ENCODE results near the gene LCAT.

Gene LCAT

DNA sequence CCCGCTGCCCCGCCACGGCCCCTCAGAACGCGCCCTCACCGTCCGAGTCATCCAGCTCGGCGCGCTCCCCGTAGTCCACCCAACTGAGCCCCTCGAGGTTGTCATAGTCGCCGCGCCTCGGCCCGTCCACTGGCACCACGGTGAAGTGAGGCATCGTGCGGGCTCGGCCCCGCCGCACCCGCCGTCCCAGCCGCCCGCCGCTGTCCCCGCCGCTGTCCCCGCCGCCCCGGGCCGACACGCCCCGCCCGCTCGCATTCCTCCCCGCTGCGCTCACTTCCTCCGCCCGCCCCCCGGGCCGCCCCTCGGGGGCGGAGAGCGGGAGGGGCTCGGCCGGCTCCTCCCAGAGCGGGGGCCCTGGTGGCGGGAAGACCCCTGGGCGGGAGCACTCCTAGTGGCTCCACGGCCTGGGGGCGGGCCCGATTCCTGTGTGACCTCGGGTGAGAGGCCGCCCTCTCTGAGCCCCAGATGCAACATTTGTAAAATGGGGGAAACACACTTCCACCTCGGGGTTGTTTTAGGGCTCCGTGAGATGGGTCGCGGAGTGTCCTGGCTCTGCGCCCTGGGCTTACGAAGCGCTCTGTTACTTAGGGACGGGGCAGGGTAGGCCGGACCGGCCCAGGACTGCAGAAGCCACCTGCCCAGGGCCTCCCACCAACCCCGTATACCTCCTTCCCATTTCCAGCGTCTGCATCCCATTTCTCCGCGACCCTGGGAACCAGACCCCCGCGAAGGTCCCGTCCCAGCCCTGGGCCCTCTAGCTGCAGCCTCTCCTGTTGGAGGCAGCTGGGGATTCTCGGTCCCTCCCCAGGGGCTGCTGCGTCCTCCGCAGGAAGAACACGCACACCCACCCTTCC, 24.7 kb upstream of the LCAT start, which contains the start of gene SLC12A4:
Gene SLC12A4 (minus strand): TSS at position 238 of the 854 bp plus-strand sequence. CDS start 84 bp downstream, at position 154.
- peak; percentile 95 for DNase-seq (ENCODE audit: low read depth)

DNA sequence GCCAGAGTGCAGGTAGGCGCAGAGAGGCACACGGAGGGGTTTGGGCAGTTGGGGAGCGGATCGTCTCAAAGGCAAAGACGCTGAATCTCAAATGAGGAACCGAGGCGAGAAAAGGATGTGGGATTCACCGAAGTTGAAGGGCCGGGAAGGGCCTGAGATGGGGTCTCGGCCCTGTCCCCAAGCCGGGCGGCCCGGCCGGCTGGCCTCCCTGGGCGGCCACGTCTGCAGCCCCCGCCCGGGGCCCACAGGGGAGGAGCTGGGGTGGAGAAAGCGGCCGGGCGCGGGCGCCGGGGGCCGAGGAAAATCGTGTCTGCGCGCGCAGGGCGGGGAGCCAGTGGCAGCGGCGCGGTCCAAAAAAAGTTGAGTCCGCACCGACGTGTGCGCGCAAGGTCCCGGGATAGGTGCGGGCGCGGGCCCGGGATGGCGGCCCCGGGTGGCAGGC, 24.1 kb upstream of the LCAT start:
- peak; percentile 27 for DNase-seq (ENCODE audit: low read depth)

DNA sequence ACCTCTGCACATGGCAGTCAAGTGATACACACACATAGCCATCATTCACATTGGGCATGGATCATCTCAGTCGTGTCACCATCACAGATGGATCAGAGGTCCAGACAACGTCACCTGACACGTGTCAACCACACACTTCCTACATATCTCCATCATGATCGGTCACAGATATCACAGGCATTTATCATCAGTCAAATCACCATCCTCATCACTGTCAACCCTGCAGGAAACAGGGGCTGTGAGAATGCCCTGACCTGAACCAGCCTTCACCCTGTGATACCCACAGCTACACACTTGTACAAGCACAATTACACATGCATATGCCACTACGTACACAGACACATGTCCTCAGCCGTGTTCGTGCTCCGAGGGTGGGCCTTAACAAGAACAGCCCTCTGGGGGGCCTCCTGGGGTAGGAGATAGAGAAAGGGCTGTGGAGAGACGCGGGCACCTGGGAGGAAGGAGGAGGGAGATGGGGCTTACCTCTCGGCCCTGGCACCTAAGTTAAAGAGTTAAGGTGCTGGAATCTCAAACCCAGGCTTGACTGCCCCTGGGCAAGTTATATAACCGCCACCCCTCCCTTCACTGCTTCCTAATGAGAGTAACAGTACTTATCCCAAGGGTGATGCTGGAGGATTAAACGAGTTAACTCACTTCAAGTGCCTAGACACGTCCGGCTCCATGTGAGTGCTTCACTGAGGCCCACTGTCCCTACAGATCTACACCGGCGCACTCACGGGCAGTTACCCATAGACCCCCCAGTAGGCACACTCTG, 23.4 kb upstream of the LCAT start:
- no peak for DNase-seq (ENCODE audit: low read depth)

DNA sequence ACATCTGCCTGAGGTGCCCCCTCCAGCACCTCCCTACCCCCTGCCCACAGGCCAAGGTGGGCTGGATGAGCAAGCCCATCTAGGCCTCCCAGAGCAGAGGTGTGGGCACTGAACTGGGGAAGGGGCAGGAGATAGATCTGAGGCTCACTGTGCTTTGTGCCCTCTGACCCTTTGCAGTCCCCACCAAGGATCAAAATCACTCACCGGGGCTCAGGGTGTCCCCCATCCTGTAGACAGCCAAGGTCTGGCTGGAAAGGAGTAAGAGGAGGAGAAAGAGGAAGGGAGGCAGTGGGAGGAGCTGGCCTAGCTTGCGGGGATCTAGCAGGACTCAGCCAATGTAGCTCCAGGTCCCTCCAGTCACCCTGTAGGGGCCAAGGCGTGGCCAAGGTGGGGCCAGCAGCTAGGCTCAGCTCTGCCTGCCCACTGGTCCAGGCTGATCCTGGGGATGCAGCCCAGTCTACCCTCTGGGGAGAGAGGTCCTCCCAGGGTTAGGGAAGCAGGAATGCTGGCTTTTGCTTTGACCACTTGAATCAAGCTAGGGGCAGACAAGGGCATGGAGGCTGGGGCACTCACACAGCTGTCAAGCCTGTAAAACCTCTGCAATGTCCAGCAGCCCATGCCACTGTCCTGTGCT, 22.7 kb upstream of the LCAT start:
- no peak for DNase-seq (ENCODE audit: low read depth)

DNA sequence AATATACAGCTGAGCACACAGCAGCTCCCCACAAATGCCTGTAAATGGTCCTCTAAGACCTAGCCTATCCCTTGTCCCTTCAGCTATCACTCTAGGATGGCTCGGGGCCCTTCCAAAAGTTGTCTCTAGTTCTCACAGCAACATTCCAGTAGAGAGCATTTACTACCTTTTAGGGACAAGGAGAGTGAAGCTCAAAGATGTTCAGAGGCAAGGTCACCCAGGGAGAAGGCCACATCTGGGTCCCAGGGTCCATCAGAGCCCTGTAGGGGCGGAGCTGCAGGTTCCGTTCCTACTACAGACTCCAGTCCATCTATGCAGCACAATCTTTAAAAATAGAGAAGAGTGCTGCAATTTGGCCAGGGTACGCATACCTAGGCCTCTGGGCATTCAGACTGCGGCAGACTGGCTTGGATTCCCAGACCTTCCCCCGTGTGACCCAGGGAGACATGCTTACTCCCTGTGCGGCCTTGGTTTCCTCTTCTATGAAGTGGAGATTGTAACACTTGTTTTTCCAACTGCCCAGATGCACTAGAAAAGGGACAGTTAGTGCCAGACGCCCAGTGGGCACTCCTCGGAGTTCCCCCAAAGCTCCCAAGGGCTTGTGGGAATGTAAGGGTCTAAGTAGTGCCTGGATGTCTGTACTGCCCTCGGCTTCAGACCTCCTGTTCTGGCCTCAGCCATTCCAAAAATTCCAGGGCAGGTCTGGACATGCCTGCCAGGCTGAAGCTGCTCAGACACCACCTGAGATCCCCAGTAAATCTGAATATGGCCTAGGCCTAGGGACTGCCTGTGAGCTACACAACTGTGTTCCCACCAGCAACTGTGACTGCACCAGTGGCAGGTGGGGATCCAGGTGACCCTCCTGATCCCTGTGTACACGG, 22.0 kb upstream of the LCAT start:
- DNase-seq (ENCODE audit: low read depth): no peak

DNA sequence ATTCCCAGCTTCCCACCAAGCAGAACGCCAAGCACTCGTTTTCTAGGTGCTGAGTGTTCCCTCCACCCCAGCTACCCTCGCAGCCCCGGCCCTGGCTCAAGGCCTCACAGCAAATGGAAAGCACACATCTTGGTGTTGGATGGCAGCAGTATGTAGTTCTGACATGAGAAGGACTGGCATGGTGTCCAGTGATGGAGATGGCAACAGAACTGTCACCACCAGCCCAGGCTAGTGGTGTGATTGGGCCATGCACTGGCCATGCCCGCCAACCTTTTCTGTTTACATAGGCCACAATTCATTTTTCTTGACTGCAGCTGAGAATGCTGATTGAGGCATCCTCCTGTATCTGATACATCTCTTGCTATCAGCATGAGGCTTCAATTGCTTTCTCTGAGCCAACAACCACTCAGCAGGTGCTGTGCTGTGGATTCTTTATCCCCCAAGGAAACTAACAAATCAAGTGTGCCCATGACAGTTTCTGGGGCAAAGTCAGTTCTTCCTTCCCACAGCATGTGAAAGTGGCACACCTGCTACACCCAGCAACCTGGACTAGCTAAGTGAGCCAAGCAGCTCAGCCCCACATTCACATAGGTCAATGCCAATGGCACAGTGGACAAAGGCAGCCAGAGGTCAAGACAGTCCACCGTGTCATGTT, 20.7 kb upstream of the LCAT start:
- DNase-seq (ENCODE audit: low read depth): no peak

DNA sequence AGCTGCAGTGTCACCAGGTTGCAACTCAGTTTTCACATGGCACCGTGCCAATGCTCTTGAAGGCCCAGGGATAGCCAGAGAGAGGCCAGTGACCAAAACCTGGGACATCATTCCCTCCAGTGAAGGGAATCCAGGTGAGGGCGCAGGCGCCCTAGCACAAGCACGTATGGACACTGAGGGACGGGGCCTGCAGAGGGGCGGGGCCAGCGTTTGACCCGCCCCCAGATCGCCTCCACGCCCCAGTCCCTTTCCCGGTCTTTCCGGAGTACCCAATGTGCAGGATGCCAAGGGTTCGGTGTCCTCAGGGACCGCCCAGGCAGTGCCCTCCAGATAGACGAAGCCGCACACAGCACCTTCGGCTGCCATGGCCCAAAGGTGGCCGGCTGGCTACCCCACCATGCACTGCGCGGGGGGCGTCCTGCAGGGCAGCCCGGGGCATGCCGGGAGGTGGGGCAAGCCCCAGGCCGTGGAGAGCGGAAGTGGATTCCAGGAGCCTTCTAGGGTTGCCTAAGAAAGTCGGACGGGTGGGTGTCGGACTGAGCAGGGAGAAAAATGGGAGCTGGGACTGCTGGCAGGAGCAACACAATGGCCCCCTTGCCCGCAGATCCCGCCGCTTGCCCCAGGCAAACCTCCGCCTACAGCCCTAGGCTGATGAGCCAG, 19.9 kb upstream of the LCAT start:
- DNase-seq (ENCODE audit: low read depth): no peak

DNA sequence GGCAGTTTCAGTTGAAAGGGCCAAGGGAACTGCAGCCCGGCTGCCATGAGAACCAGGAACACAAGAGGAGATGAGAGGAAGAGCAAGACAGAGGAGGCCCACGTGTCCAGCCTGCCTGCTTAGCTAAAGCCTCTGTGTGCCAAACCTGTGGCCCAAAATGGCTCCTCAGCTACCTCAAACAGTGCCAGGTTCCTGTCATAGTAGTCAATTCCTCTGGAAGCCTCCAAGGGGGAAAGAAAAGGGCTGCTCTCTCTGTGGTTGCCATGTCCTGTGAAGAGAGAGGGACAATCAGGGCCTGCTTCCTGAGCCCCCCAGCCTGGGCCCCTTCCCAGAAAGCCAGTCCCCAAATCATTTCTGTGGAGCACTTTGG, 19.4 kb upstream of the LCAT start:
- no peak for DNase-seq (ENCODE audit: low read depth)

DNA sequence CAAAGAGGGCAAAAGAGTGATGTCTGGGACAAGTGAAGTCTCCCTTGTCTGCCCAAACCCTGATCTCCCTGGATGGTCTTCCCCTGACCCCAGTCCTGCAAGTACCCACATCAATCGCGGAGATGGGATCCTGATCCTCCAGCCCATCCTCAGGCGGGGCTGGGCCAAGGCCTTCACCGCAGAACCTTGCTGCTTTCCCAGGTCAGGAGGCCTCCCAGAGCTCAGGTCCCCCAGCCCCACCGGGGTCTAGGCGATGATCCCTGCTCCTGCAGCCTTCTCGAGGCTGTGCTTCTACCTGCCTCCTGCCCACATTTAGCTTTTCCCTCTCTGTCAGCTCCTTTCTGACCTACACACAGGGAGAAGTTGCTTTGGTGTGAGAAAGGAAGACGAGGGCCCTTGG, 18.2 kb upstream of the LCAT start:
- DNase-seq (ENCODE audit: low read depth): no peak

DNA sequence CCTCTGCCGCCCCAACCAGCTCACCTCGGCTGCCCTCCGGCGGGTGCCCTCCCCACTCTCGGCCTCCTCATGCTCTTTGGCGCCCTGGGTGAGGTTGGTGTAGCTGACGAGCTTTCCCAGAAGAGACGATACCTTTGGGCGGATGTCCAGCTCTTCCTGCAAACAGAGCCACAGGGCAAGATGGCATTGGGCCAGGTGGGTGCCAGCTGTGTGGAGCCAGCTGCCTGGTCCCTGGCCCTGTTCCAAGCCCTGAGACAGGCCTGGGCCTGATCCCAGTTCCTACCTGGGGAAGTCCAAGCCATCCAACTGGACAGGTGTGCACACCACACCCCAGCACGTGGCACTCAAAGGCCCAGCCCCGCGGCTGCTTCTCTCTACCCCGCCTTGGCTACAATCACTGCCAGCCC, 17.6 kb upstream of the LCAT start:
- no peak for DNase-seq (ENCODE audit: low read depth)

DNA sequence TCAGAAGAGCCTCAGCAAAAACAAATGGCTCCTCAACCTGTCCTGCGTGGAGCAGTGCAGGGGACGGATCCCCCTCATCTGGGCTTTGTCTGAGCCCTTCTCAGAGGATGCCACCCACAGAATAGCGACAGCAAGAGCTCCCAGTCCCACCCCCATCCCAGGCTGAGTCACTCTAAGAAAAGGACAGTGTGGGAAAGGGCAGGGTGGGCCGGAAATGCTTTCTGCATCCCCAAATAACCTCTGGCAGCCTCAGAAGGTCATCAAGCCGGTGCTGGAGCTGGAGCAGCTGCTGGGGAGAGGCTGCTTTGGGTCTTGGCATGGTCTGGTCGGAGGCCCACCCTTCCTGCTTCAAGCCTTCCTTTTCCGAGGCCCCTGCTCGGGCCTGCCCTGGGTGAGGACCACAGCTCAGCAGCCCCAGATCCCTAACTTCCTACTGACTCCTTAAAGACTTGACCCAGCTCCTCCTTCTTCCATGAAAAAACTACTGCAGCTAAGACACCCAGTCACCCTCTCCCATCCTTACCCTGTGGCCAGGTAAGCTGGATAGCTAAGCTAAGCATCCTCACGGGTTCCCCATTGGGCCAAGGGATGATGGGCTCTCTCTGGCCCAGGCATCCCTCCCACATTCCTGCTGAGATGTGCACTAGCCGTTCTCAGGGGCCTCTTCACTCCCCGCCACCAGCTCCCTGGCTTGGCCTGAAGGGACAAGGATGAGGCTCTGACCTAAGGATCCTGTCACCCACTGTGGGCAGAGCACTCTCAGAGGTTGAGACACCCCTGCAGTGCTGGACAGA, 15.8 kb upstream of the LCAT start:
- no peak for DNase-seq (ENCODE audit: low read depth)

DNA sequence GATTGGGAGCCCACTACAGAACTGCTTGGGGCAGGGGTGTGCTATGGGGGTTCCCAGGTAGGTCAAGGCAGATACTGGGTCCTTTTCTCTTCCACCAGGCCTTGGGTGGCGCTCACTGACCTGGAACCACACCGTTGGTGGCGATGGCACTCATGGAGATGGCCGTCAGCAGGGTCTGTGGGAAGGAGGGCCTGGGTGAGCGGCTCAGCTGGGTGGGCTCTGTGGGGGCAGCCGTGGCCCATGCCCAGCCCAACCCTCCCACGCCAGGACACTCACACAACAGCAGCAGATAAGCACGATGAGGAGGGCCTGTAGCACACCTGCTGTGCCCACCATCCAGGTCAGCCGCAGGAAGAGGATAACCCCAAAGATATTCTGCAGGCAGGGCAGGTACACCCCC, 13.7 kb upstream of the LCAT start:
- DNase-seq (ENCODE audit: low read depth): no peak

DNA sequence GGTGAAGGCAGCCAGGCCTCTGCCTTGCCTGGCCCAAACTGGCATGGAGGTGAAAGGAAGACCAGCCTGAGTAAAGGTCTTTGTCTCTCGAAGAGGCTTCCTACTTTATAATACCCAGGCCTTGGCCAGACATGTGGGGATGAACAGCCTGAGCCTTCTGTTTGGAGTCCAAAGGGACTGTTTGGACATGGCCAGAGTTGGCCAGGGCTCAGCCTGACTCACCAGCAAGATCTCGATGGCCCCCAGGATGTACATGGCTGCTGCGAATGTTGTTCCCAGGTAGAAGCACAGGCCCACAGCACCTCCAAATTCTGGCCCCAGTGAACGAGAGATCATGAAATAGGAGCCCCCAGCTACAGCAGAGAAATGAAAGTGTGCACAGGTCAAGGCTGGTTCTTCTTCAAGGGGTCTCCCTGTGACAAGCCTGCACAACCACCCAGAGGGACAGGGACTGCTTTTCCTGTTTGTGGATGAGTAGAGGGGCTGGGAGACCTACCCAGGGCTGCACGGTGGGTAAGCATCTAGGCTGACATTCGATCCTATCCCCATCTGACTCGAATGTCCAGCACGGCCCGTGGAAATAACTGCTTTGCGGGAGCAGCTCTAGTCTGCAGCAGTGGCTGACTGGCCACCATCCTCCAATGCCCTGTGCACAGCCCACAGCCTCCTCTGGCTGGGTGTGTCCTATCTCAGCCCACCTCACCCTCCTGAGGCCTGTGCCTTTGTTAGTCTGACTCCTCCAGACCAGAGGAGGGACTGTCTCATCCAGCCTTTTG, 10.7 kb upstream of the LCAT start:
- DNase-seq (ENCODE audit: low read depth): no peak

DNA sequence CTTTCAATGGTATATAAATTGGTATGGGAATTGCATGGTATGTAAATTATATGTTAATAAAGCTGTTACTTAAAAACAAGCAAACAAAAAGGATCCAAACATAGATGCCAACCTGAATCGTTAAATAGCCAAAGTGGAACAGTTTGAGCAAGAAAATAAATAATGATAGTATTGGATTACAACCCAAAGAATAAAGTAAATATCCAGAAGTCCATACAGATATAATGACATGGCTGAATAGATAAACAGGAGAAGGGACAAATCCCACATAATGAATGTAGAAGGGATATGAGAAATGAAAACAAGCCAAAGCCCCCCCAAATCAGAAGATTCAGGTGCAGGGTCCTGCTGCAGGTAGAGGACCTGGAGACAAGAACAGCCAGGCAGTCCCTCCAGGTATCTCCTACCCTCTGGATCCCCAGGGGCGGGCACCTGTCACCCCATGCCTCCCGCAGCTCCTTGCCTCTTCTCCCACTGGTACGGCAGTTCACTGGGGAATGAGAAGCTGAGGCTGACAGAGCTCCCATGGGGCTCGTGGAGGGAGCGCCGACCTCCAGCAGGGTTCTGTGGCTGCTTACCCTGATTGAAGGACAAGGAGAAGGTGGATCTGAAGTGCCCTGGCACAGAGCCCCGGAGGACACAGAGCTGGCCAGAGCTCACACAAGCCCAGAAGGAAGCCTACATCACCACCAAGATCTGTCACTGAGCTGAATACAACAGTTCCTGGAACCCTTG, 9.9 kb upstream of the LCAT start:
- DNase-seq (ENCODE audit: low read depth): no peak

DNA sequence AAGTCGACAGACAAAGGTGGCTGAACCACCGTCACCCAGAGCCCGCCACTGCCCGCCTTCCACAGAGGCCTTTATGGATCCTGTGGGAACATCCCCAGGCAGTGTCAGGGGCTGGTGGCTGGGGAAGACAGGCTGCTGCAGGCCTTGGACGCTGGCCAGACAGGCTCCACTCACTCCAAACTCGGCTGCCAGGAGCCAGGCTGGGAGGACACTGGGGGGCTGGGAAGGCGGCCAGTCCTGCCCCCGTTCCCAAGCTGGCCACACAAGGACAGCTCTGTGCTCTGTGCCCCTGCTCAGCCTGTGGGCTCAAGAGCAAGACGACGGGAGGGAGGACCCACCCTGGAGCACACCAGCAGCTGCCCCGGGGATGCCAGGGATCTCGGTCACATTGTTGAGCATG, 7.6 kb upstream of the LCAT start:
- DNase-seq (ENCODE audit: low read depth): no peak

DNA sequence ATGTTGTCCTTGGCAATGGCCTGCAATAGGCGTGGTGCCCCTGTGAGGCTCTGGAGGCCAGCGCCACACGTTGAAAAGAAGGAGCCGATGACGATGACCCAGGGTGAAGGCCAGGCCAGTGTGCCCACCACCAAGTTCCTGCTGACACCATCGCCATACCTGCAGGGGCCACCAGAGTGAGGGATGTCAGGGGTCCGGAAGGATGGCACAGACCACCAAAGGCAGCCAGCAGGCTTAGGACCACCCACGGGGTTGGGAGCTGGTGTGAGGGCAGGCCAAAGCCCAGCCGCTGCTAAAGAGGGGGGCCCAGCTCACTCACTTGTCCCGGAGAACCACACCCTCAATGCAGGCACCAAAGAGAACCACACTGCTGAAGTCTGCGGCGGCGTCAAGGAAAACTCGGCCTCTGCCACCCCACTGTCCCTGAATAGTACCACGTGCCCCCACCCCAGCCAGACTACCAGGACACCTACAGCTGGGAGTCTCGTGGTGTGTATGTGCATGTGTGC, 6.5 kb upstream of the LCAT start:
- no peak for DNase-seq (ENCODE audit: low read depth)

DNA sequence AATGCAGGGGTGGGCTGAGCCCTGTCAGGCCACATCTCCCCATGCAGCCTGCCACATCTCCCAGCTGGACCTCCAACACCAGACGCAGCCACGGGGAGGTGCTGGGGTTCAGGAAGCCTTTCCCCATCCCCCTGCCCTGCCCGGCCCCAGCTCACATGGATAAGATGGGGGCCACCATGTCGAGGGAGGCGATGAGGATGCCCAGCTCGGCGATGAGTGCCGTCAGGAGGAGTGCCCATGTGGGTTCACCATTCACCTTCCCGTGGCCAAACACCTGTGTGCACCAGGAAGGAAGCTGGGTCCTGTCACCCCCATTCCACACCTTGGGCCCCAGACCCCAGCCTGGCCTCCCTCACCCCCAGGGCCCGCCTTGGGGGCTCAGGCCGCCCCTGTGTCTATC, 5.7 kb upstream of the LCAT start:
- no peak for DNase-seq (ENCODE audit: low read depth)

DNA sequence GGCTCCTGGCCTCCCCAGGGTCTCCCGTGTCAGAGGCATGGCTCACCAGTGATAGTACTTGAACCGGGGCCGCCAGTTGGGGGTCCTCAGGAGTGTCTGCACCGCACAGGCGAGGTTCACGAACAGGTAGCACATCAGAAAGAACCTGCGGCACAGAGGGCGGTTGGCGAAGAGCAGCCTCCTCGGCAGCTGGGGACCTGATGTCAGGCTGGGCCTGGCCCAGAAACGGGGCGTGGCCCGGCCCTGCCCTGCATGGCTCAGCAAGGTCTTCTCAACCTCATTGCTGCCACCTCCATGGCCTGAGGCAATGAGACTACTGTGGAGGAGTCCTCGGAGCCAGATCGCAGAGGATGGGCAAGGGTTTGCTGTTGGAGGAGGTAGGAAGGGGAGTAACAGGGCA, 4.1 kb upstream of the LCAT start:
- DNase-seq (ENCODE audit: low read depth): no peak

Data from activated T-cell treated with anti-CD3 and anti-CD28 coated beads for 48 hours (primary cell).